ENCODE measurements around the gene SEMA5A. TPM values are rescaled to one million over a fixed set of nuclear protein-coding genes. Genes with fewer than 3 reads are reported as not detected.

SEMA5A gene
- total RNA-seq, 5 donors from 2014 or later (not counting 1 experiment from before 2014, with no cell fraction given) = 0.60 to 5.1 (median 1.5) TPM

- Mint-ChIP-seq H3K4me1 (no peaks in the 10 kb centered on the region), H3K36me3 (no peaks in the 10 kb centered on the region), H3K27me3 (no peaks in the 10 kb centered on the region), H3K27ac (no peak overlapping the region), H3K4me3 (no peak overlapping the region), H3K9me3 (peaks cover 0 to 9% (median 5%) of the 10 kb centered on the region in 3 donors)
- ChIA-PET CTCF (no interaction called here), POLR2A (no interaction called here)
- Histone ChIP-seq H3K36me3 (ENCODE audit: control insufficient read depth in 2 of 2, extremely low read depth in 1 of 2, insufficient read depth in 1 of 2, low read length in 1 of 2) (no peaks in the 10 kb centered on the region), H3K4me1 (ENCODE audit: control insufficient read depth in 1 of 2, extremely low read depth in 1 of 2, insufficient read depth in 2 of 2, low read length in 2 of 2) (no peaks in the 10 kb centered on the region), H3K4me3 (ENCODE audit: control insufficient read depth in 1 of 2, extremely low read depth in 1 of 2, low read length in 1 of 2) (no peak overlapping the region), H3K27me3 (replicated peaks in 1 of 2; ENCODE audit: control insufficient read depth in 2 of 2, extremely low read depth in 1 of 2, insufficient read depth in 2 of 2, low read length in 1 of 2) (no peaks in the 10 kb centered on the region), H3K27ac (ENCODE audit: low read length) (no peak overlapping the region), H3K9me3 (no peaks in the 10 kb centered on the region)
- 100% methylated on average over 1 of the region's 1 CpG for WGBS (ENCODE audit: insufficient coverage)
- ATAC-seq (replicated peaks in 1 of 4) (no peak), DNase-seq (no peak)
Measured at GRCh38 chr5:9042241-9042640, 503.6 kb downstream of the SEMA5A start.

- H3K36me3 ChIP-seq (ENCODE audit: control insufficient read depth in 2 of 2, extremely low read depth in 1 of 2, insufficient read depth in 1 of 2, low read length in 1 of 2) = no peaks in the 10 kb centered on the region
- POLR2A ChIA-PET = no interaction called here
- H3K9me3 ChIP-seq = no peaks in the 10 kb centered on the region
- Mint-ChIP-seq H3K27ac (no peak overlapping the region), H3K4me1 (no peaks in the 10 kb centered on the region), H3K4me3 (no peak overlapping the region), H3K27me3 (no peaks in the 10 kb centered on the region), H3K9me3 (peaks cover 0 to 9% (median 8%) of the 10 kb centered on the region in 3 donors), H3K36me3 (no peaks in the 10 kb centered on the region)
- no peak overlapping the region for H3K4me3 ChIP-seq (ENCODE audit: control insufficient read depth in 1 of 2, extremely low read depth in 1 of 2, low read length in 1 of 2)
- H3K27me3 ChIP-seq (replicated peaks in 1 of 2; ENCODE audit: control insufficient read depth in 2 of 2, extremely low read depth in 1 of 2, insufficient read depth in 2 of 2, low read length in 1 of 2) = no peaks in the 10 kb centered on the region
- no peaks in the 10 kb centered on the region for H3K4me1 ChIP-seq (ENCODE audit: control insufficient read depth in 1 of 2, extremely low read depth in 1 of 2, insufficient read depth in 2 of 2, low read length in 2 of 2)
- H3K27ac ChIP-seq (ENCODE audit: low read length) = no peak overlapping the region
- no peak for DNase-seq
- ATAC-seq (replicated peaks in 1 of 4) = no peak
- CTCF ChIA-PET = no interaction called here
- WGBS (ENCODE audit: insufficient coverage) = no CpG with 5 or more reads among the region's 2 CpGs
Measured at GRCh38 chr5:9040475-9040874, 505.4 kb downstream of the SEMA5A start.

- Histone ChIP-seq H3K27ac (ENCODE audit: low read length) (no peak overlapping the region), H3K27me3 (replicated peaks in 1 of 2; ENCODE audit: control insufficient read depth in 2 of 2, extremely low read depth in 1 of 2, insufficient read depth in 2 of 2, low read length in 1 of 2) (no peaks in the 10 kb centered on the region), H3K9me3 (no peaks in the 10 kb centered on the region), H3K4me3 (ENCODE audit: control insufficient read depth in 1 of 2, extremely low read depth in 1 of 2, low read length in 1 of 2) (no peak overlapping the region), H3K36me3 (ENCODE audit: control insufficient read depth in 2 of 2, extremely low read depth in 1 of 2, insufficient read depth in 1 of 2, low read length in 1 of 2) (no peaks in the 10 kb centered on the region), H3K4me1 (ENCODE audit: control insufficient read depth in 1 of 2, extremely low read depth in 1 of 2, insufficient read depth in 2 of 2, low read length in 2 of 2) (no peaks in the 10 kb centered on the region)
- DNase-seq (no peak), ATAC-seq (replicated peaks in 1 of 4) (no peak)
- H3K4me3 Mint-ChIP-seq = no peak overlapping the region
- H3K36me3 Mint-ChIP-seq = no peaks in the 10 kb centered on the region
- CTCF ChIA-PET = no interaction called here
- no peak overlapping the region for H3K27ac Mint-ChIP-seq
- no peaks in the 10 kb centered on the region for H3K27me3 Mint-ChIP-seq
- peaks cover 0 to 12% (median 10%) of the 10 kb centered on the region in 3 donors for H3K9me3 Mint-ChIP-seq
- POLR2A ChIA-PET = interaction anchor here in 1 of 2 donors (0.6 kb wide), 1 partner anchor 800 kb away, joined by 3 read pairs; no protein-coding TSS in a partner anchor
- H3K4me1 Mint-ChIP-seq = no peaks in the 10 kb centered on the region
- 88% methylated on average over 2 of the region's 3 CpGs for WGBS (ENCODE audit: insufficient coverage)
Measured at GRCh38 chr5:9037048-9037447, 508.8 kb downstream of the SEMA5A start.

GRCh38 chr5:9035346-9035745 is 510.5 kb downstream of the SEMA5A start:
- CTCF ChIA-PET = no interaction called here
- Mint-ChIP-seq H3K27ac (no peak overlapping the region), H3K4me1 (no peaks in the 10 kb centered on the region), H3K4me3 (no peak overlapping the region), H3K27me3 (no peaks in the 10 kb centered on the region), H3K9me3 (peaks cover 6 to 15% (median 10%) of the 10 kb centered on the region in 3 donors), H3K36me3 (no peaks in the 10 kb centered on the region)
- no peak for DNase-seq
- no peak overlapping the region for H3K4me3 ChIP-seq (ENCODE audit: control insufficient read depth in 1 of 2, extremely low read depth in 1 of 2, low read length in 1 of 2)
- 100% methylated on average over 1 of the region's 3 CpGs for WGBS (ENCODE audit: insufficient coverage)
- no peak overlapping the region for H3K27ac ChIP-seq (ENCODE audit: low read length)
- no peaks in the 10 kb centered on the region for H3K27me3 ChIP-seq (replicated peaks in 1 of 2; ENCODE audit: control insufficient read depth in 2 of 2, extremely low read depth in 1 of 2, insufficient read depth in 2 of 2, low read length in 1 of 2)
- H3K4me1 ChIP-seq (ENCODE audit: control insufficient read depth in 1 of 2, extremely low read depth in 1 of 2, insufficient read depth in 2 of 2, low read length in 2 of 2) = no peaks in the 10 kb centered on the region
- no peaks in the 10 kb centered on the region for H3K9me3 ChIP-seq
- no peaks in the 10 kb centered on the region for H3K36me3 ChIP-seq (ENCODE audit: control insufficient read depth in 2 of 2, extremely low read depth in 1 of 2, insufficient read depth in 1 of 2, low read length in 1 of 2)
- no peak for ATAC-seq (replicated peaks in 1 of 4)
- POLR2A ChIA-PET = no interaction called here

- H3K27ac ChIP-seq (ENCODE audit: low read length) = no peak overlapping the region
- no peaks in the 10 kb centered on the region for H3K9me3 ChIP-seq
- ATAC-seq (replicated peaks in 1 of 4) (no peak), DNase-seq (no peak)
- H3K4me3 ChIP-seq (ENCODE audit: control insufficient read depth in 1 of 2, extremely low read depth in 1 of 2, low read length in 1 of 2) = no peak overlapping the region
- no peaks in the 10 kb centered on the region for H3K36me3 Mint-ChIP-seq
- no peak overlapping the region for H3K27ac Mint-ChIP-seq
- H3K4me3 Mint-ChIP-seq = no peak overlapping the region
- ChIA-PET CTCF (no interaction called here), POLR2A (no interaction called here)
- H3K4me1 Mint-ChIP-seq = no peaks in the 10 kb centered on the region
- WGBS (ENCODE audit: insufficient coverage) = 100% methylated on average over 1 of the region's 1 CpG
- no peaks in the 10 kb centered on the region for H3K4me1 ChIP-seq (ENCODE audit: control insufficient read depth in 1 of 2, extremely low read depth in 1 of 2, insufficient read depth in 2 of 2, low read length in 2 of 2)
- H3K27me3 ChIP-seq (replicated peaks in 1 of 2; ENCODE audit: control insufficient read depth in 2 of 2, extremely low read depth in 1 of 2, insufficient read depth in 2 of 2, low read length in 1 of 2) = no peaks in the 10 kb centered on the region
- H3K27me3 Mint-ChIP-seq = no peaks in the 10 kb centered on the region
- no peaks in the 10 kb centered on the region for H3K36me3 ChIP-seq (ENCODE audit: control insufficient read depth in 2 of 2, extremely low read depth in 1 of 2, insufficient read depth in 1 of 2, low read length in 1 of 2)
- H3K9me3 Mint-ChIP-seq = peaks cover 6 to 13% (median 10%) of the 10 kb centered on the region in 3 donors
Measured at GRCh38 chr5:9034649-9035048, 511.2 kb downstream of the SEMA5A start.

- H3K4me1 ChIP-seq (ENCODE audit: control insufficient read depth in 1 of 2, extremely low read depth in 1 of 2, insufficient read depth in 2 of 2, low read length in 2 of 2) = no peaks in the 10 kb centered on the region
- no peak overlapping the region for H3K4me3 ChIP-seq (ENCODE audit: control insufficient read depth in 1 of 2, extremely low read depth in 1 of 2, low read length in 1 of 2)
- DNase-seq (no peak), ATAC-seq (replicated peaks in 1 of 4) (no peak)
- H3K27ac ChIP-seq (ENCODE audit: low read length) = no peak overlapping the region
- no peaks in the 10 kb centered on the region for H3K27me3 Mint-ChIP-seq
- no peaks in the 10 kb centered on the region for H3K9me3 ChIP-seq
- no peak overlapping the region for H3K27ac Mint-ChIP-seq
- no peaks in the 10 kb centered on the region for H3K27me3 ChIP-seq (replicated peaks in 1 of 2; ENCODE audit: control insufficient read depth in 2 of 2, extremely low read depth in 1 of 2, insufficient read depth in 2 of 2, low read length in 1 of 2)
- 0% methylated on average over 1 of the region's 1 CpG for whole genome bisulfite sequencing (ENCODE audit: insufficient coverage)
- H3K4me1 Mint-ChIP-seq = no peaks in the 10 kb centered on the region
- H3K36me3 Mint-ChIP-seq = no peaks in the 10 kb centered on the region
- H3K36me3 ChIP-seq (ENCODE audit: control insufficient read depth in 2 of 2, extremely low read depth in 1 of 2, insufficient read depth in 1 of 2, low read length in 1 of 2) = no peaks in the 10 kb centered on the region
- ChIA-PET POLR2A (no interaction called here), CTCF (no interaction called here)
- no peak overlapping the region for H3K4me3 Mint-ChIP-seq
- H3K9me3 Mint-ChIP-seq = peaks cover 6 to 10% (median 9%) of the 10 kb centered on the region in 3 donors
Measured at GRCh38 chr5:9033524-9033923, 512.4 kb downstream of the SEMA5A start.

GRCh38 chr5:9025942-9026341 is 519.9 kb downstream of the SEMA5A start:
- peaks cover 23 to 49% (median 32%) of the 10 kb centered on the region in 3 donors for H3K9me3 Mint-ChIP-seq
- POLR2A ChIA-PET = no interaction called here
- no peak overlapping the region for H3K27ac ChIP-seq (ENCODE audit: low read length)

More at GRCh38 chr5:9025942-9026341, 519.9 kb downstream of the SEMA5A start:
- no peak for ATAC-seq (replicated peaks in 1 of 4)
- no peak for DNase-seq
- Histone ChIP-seq H3K4me3 (ENCODE audit: control insufficient read depth in 1 of 2, extremely low read depth in 1 of 2, low read length in 1 of 2) (no peak overlapping the region), H3K36me3 (ENCODE audit: control insufficient read depth in 2 of 2, extremely low read depth in 1 of 2, insufficient read depth in 1 of 2, low read length in 1 of 2) (no peaks in the 10 kb centered on the region), H3K27me3 (replicated peaks in 1 of 2; ENCODE audit: control insufficient read depth in 2 of 2, extremely low read depth in 1 of 2, insufficient read depth in 2 of 2, low read length in 1 of 2) (no peaks in the 10 kb centered on the region), H3K9me3 (no peaks in the 10 kb centered on the region), H3K4me1 (ENCODE audit: control insufficient read depth in 1 of 2, extremely low read depth in 1 of 2, insufficient read depth in 2 of 2, low read length in 2 of 2) (no peaks in the 10 kb centered on the region)
- CTCF ChIA-PET = no interaction called here
- no peak overlapping the region for H3K4me3 Mint-ChIP-seq
- no peaks in the 10 kb centered on the region for H3K36me3 Mint-ChIP-seq
- no peak overlapping the region for H3K27ac Mint-ChIP-seq
- H3K4me1 Mint-ChIP-seq = no peaks in the 10 kb centered on the region
- no peaks in the 10 kb centered on the region for H3K27me3 Mint-ChIP-seq

Measured in T-cell (primary cell).